Activated naive CD4-positive, alpha-beta T cell treated with anti-CD3 and anti-CD28 coated beads, Interleukin-2, amount 50 U/mL, for 24 hours (primary cell): ENCODE data around the gene TBC1D17.

Experiments
- H3K27ac Mint-ChIP-seq: one replicate; pipeline ENCODE4 v1.8.0; 2021; ENCODE audit warnings: mild to moderate bottlenecking, mixed read lengths
- H3K27me3 Mint-ChIP-seq: one replicate; pipeline ENCODE4 v1.8.0; 2021; ENCODE audit warnings: mixed read lengths
- H3K36me3 Mint-ChIP-seq: one replicate; pipeline ENCODE4 v1.8.0; 2021; ENCODE audit warnings: mixed read lengths
- H3K4me1 Mint-ChIP-seq: one replicate; pipeline ENCODE4 v1.8.0; 2021; ENCODE audit warnings: mixed read lengths
- H3K4me3 Mint-ChIP-seq: one replicate; pipeline ENCODE4 v1.8.0; 2021; ENCODE audit warnings: mild to moderate bottlenecking, mixed read lengths
- H3K9me3 Mint-ChIP-seq: one replicate; pipeline ENCODE4 v1.8.0; 2021; ENCODE audit warnings: mixed read lengths

TBC1D17 gene

GRCh38 chr19:49843265-49843664, 34.2 kb upstream of the TBC1D17 start:
- no peaks in the 10 kb centered on the region for H3K9me3 Mint-ChIP-seq
- no peak overlapping the region for H3K4me3 Mint-ChIP-seq
- peaks cover 3% of the 10 kb centered on the region for H3K4me1 Mint-ChIP-seq
- peaks cover 8% of the 10 kb centered on the region for H3K36me3 Mint-ChIP-seq
- H3K27me3 Mint-ChIP-seq: no peaks in the 10 kb centered on the region
- H3K27ac Mint-ChIP-seq: no peak overlapping the region

GRCh38 chr19:49844138-49845095, 33.1 kb upstream of the TBC1D17 start:
- no peak overlapping the region for H3K4me3 Mint-ChIP-seq
- H3K9me3 Mint-ChIP-seq: peaks cover 5% of the 10 kb centered on the region
- H3K4me1 Mint-ChIP-seq: peaks cover 13% of the 10 kb centered on the region
- no peaks in the 10 kb centered on the region for H3K27me3 Mint-ChIP-seq
- H3K36me3 Mint-ChIP-seq: no peaks in the 10 kb centered on the region
- no peak overlapping the region for H3K27ac Mint-ChIP-seq

- Mint-ChIP-seq H3K9me3 (peaks cover 5% of the 10 kb centered on the region), H3K27me3 (no peaks in the 10 kb centered on the region), H3K4me1 (peaks cover 21% of the 10 kb centered on the region), H3K27ac (no peak overlapping the region), H3K36me3 (no peaks in the 10 kb centered on the region), H3K4me3 (no peak overlapping the region)
These were observed 32.1 kb upstream of the TBC1D17 start for GRCh38 chr19:49845414-49845813.

- peaks cover 21% of the 10 kb centered on the region for H3K4me1 Mint-ChIP-seq
- no peak overlapping the region for H3K4me3 Mint-ChIP-seq
- H3K27ac Mint-ChIP-seq: no peak overlapping the region
- H3K9me3 Mint-ChIP-seq: peaks cover 5% of the 10 kb centered on the region
- no peaks in the 10 kb centered on the region for H3K36me3 Mint-ChIP-seq
- H3K27me3 Mint-ChIP-seq: no peaks in the 10 kb centered on the region
These were observed 31.1 kb upstream of the TBC1D17 start for GRCh38 chr19:49846408-49846807.

GRCh38 chr19:49847731-49848696, 29.5 kb upstream of the TBC1D17 start:
- peaks cover 5% of the 10 kb centered on the region for H3K9me3 Mint-ChIP-seq
- no peak overlapping the region for H3K27ac Mint-ChIP-seq
- no peaks in the 10 kb centered on the region for H3K27me3 Mint-ChIP-seq
- no peaks in the 10 kb centered on the region for H3K36me3 Mint-ChIP-seq
- no peak overlapping the region for H3K4me3 Mint-ChIP-seq
- H3K4me1 Mint-ChIP-seq: peaks cover 32% of the 10 kb centered on the region

GRCh38 chr19:49848938-49849337, 28.6 kb upstream of the TBC1D17 start:
- Mint-ChIP-seq H3K36me3 (no peaks in the 10 kb centered on the region), H3K4me1 (peaks cover 39% of the 10 kb centered on the region), H3K27me3 (no peaks in the 10 kb centered on the region), H3K27ac (peak overlapping the region; percentile 87), H3K9me3 (peaks cover 5% of the 10 kb centered on the region), H3K4me3 (peak overlapping the region; percentile 68)

GRCh38 chr19:49849433-49850220, 27.9 kb upstream of the TBC1D17 start:
- Mint-ChIP-seq H3K27me3 (no peaks in the 10 kb centered on the region), H3K4me1 (peaks cover 39% of the 10 kb centered on the region), H3K9me3 (peaks cover 5% of the 10 kb centered on the region), H3K36me3 (no peaks in the 10 kb centered on the region), H3K4me3 (peak overlapping the region; percentile 90), H3K27ac (peak overlapping the region; percentile 87)

- Mint-ChIP-seq H3K4me1 (peaks cover 39% of the 10 kb centered on the region), H3K27me3 (no peaks in the 10 kb centered on the region), H3K4me3 (peak overlapping the region; percentile 90)
These were observed 27.3 kb upstream of the TBC1D17 start for GRCh38 chr19:49850221-49850486.

GRCh38 chr19:49850487-49851342, 26.8 kb upstream of the TBC1D17 start, which contains the start of gene PTOV1:
TSS of gene PTOV1 (plus strand) at chr19:49851159.
- Mint-ChIP-seq H3K4me1 (peaks cover 39% of the 10 kb centered on the region), H3K27me3 (no peaks in the 10 kb centered on the region), H3K27ac (peak within 1 kb of the TSS; percentile 93), H3K9me3 (peaks cover 5% of the 10 kb centered on the region), H3K36me3 (no peaks in the 10 kb centered on the region), H3K4me3 (peak within 1 kb of the TSS; percentile 90)

More at GRCh38 chr19:49850221-49850486, 27.3 kb upstream of the TBC1D17 start:
- H3K27ac Mint-ChIP-seq: peak overlapping the region; percentile 93
- H3K9me3 Mint-ChIP-seq: peaks cover 5% of the 10 kb centered on the region
- no peaks in the 10 kb centered on the region for H3K36me3 Mint-ChIP-seq

- Mint-ChIP-seq H3K9me3 (peaks cover 5% of the 10 kb centered on the region), H3K4me3 (peak overlapping the region; percentile 87), H3K27ac (peak overlapping the region; percentile 79), H3K4me1 (peaks cover 39% of the 10 kb centered on the region), H3K36me3 (no peaks in the 10 kb centered on the region), H3K27me3 (no peaks in the 10 kb centered on the region)
These were observed 25.8 kb upstream of the TBC1D17 start for GRCh38 chr19:49851456-49852259.

GRCh38 chr19:49852631-49853126, 24.8 kb upstream of the TBC1D17 start:
- Mint-ChIP-seq H3K36me3 (no peaks in the 10 kb centered on the region), H3K27me3 (no peaks in the 10 kb centered on the region), H3K27ac (peak overlapping the region; percentile 79), H3K4me3 (peak overlapping the region; percentile 87), H3K4me1 (peaks cover 39% of the 10 kb centered on the region), H3K9me3 (peaks cover 5% of the 10 kb centered on the region)

- Mint-ChIP-seq H3K27me3 (no peaks in the 10 kb centered on the region), H3K36me3 (no peaks in the 10 kb centered on the region), H3K9me3 (peaks cover 4% of the 10 kb centered on the region), H3K4me3 (peak overlapping the region; percentile 11), H3K27ac (no peak overlapping the region), H3K4me1 (peaks cover 30% of the 10 kb centered on the region)
These were observed 23.6 kb upstream of the TBC1D17 start for GRCh38 chr19:49853852-49854377.
